Stomach (tissue), 9 donors: ENCODE data around the gene PRXL2A. TPM values are rescaled to one million over a fixed set of nuclear protein-coding genes. Genes with fewer than 3 reads are reported as not detected.

Source experiments
- DNase-seq, 2 donors: peaks; one replicate each; pipeline versions ENCODE4 v3.0.0 to v3.0.0-alpha.2; 2013 to 2019
- H3K27ac ChIP-seq, 5 donors: fragments of 200-600 bp in 4 of 5; sonication (generic) in 4 of 5; one replicate each; pipeline ENCODE4 v1.5.1; 2013 to 2019; ENCODE audit warnings: mild to moderate bottlenecking in 1 of 5, moderate library complexity in 1 of 5
- H3K27me3 ChIP-seq, 3 donors: fragments of 200-600 bp; sonication (generic); one replicate each; pipeline ENCODE4 v1.5.1; 2017 to 2019; ENCODE audit warnings: mixed run types in 1 of 3
- H3K36me3 ChIP-seq, 4 donors: fragments of 200-600 bp; sonication (generic); 1 replicate in 3 of 4; 2 replicates in 1 of 4; pipeline ENCODE4 v1.5.1; 2016 to 2019
- H3K4me1 ChIP-seq, 4 donors: fragments of 200-600 bp; sonication (generic); one replicate each; pipeline ENCODE4 v1.5.1; 2016 to 2019
- H3K4me3 ChIP-seq, 4 donors: fragments of 200-600 bp; sonication (generic) in 3 of 4; one replicate each; pipeline ENCODE4 v1.5.1; 2016 to 2019; ENCODE audit warnings: mild to moderate bottlenecking in 1 of 4
- H3K9me3 ChIP-seq, 4 donors: fragments of 200-600 bp; sonication (generic); one replicate each; pipeline ENCODE4 v1.5.1; 2016 to 2019
- EP300 ChIP-seq: sonication (generic); formaldehyde crosslinking; IDR thresholded peaks from one replicate; pipeline ENCODE4 v1.6.1; 2017; ENCODE audit warnings: antibody characterized with exemption
- POLR2A ChIP-seq, 4 donors: fragments of 450-650 bp; IDR thresholded peaks; one replicate each; pipeline ENCODE4 v1.6.1; 2016; ENCODE audit warnings: antibody characterized with exemption in 4 of 4, control low read depth in 2 of 4, mild to moderate bottlenecking in 1 of 4, moderate library complexity in 1 of 4
- POLR2AphosphoS5 ChIP-seq, 3 donors: sonication (generic); formaldehyde crosslinking; IDR thresholded peaks; one replicate each; pipeline ENCODE4 v1.6.1; 2016; ENCODE audit warnings: antibody characterized with exemption in 3 of 3
- WGBS, 5 donors: extraction: QIAGEN DNeasy Blood & Tissue Kit in 3 of 5; methylation state at CpG; one replicate each; pipeline versions ENCODE4 v1.1.5 to v1.1.7; 2013 to 2018; 5-methylcytosine and 5-hydroxymethylcytosine counted together
- intact Hi-C: fragments of 100-400 bp; cut with DNase I; formaldehyde crosslinking; loops from one replicate; pipeline ENCODE4 v1.15.1; 2023; ENCODE audit warnings: low total_unique reads
- polyA plus RNA-seq, 3 donors: library from polyadenylated mRNA; stranded (reverse); fragments of 200-250 nt; gene quantifications; one replicate each; pipeline ENCODE4 v1.2.3, GENCODE V29; 2013
- total RNA-seq, 5 donors: library from RNA; depleted of rRNA; stranded (reverse); fragments of >200 nt; gene quantifications; one replicate each; pipeline versions ENCODE4 v1.1.0 to v1.2.3, GENCODE V29; 2014 to 2016
- TF ChIP-seq, protein P1 (sequence below), 7 experiments: fragments of 450-650 bp in 4 of 7; fragments of 200-600 bp in 3 of 7; sonication (generic) in 3 of 7; IDR thresholded peaks; one replicate each; pipeline ENCODE4 v1.5.1; 2016 to 2019; ENCODE audit warnings: antibody characterized with exemption in 7 of 7, control low read depth in 2 of 7, mild to moderate bottlenecking in 1 of 7
- donor health status: healthy with polysubstance abuse.
- donor health status: Bipolar disorder and iron deficiency.
- donor health status: healthy.

Gene PRXL2A
- total and polyA plus RNA-seq, 8 donors: 6.7 to 56.8 (median 17.8) TPM

DNA sequence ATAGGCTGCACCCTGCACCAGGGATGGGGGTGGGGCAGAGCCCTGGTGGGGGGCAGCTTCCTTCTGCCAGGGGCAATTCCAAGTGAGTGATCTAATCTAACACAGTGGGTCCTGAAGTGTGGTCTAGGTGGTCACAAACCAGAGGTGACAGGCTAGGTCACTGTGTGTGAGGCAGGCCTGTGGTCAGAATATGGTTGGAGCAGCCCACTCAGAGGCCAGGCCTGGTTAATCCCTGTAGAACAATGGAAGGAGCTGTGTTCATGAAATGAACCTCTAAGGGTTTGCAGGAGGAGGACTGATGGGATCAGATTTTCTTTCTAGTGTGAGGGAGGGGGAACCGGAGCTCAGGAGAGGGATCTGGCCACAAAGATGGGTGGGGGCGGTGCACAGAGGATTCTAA is 35.8 kb downstream of the PRXL2A start:
- no peaks in the 10 kb centered on the region for H3K36me3 ChIP-seq
- no peak for DNase-seq
- no peaks in the 10 kb centered on the region for H3K27me3 ChIP-seq
- TF ChIP-seq, protein P1, sequence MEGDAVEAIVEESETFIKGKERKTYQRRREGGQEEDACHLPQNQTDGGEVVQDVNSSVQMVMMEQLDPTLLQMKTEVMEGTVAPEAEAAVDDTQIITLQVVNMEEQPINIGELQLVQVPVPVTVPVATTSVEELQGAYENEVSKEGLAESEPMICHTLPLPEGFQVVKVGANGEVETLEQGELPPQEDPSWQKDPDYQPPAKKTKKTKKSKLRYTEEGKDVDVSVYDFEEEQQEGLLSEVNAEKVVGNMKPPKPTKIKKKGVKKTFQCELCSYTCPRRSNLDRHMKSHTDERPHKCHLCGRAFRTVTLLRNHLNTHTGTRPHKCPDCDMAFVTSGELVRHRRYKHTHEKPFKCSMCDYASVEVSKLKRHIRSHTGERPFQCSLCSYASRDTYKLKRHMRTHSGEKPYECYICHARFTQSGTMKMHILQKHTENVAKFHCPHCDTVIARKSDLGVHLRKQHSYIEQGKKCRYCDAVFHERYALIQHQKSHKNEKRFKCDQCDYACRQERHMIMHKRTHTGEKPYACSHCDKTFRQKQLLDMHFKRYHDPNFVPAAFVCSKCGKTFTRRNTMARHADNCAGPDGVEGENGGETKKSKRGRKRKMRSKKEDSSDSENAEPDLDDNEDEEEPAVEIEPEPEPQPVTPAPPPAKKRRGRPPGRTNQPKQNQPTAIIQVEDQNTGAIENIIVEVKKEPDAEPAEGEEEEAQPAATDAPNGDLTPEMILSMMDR (IDR thresholded peaks at IDR 0.05): no peak
- TF ChIP-seq EP300 (no peak), POLR2AphosphoS5 (IDR thresholded peaks at IDR 0.05) (no peak), POLR2A (IDR thresholded peaks at IDR 0.05) (no peak)
- no peak overlapping the region for H3K27ac ChIP-seq
- no peaks in the 10 kb centered on the region for H3K9me3 ChIP-seq
- no peak overlapping the region for H3K4me3 ChIP-seq
- WGBS, 5 donors: 44 to 68% (median 55%) methylated on average over 2 of the region's 2 CpGs
- intact Hi-C loops: no loop called here
- peaks cover 0 to 18% (median 2%) of the 10 kb centered on the region in 4 donors for H3K4me1 ChIP-seq

DNA sequence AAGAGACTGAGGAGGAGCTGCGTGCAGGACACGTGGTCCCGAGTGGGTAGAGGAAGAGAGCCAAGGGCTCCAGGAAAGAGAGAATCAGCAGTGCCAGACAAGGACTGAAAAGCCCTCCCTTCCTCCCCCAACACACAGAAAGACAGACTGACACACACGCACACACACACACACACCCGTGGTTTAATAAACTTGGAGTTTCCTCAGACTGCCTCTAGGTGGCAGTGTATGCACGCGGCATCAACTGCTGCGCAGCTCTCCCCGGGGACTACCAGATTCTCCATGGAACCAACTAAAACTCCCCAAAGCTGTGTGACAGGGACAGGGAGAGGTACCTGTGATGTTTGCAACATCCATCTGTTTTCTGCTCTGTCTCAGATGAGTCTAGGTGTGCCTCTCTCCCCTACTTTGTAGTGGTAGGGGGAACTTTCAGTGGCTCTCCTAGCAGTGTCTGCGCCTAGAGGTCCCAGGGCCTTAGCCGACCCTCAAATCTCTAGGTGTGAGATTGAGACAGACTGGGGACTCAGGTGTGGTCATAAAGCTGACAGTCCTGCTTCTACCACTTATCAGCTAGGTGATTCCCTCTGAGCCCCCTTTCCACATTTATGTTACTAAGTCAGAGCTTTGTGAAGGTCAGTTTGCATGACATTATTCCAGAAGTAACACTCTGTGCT is 36.4 kb downstream of the PRXL2A start:
- Histone ChIP-seq H3K27me3 (no peaks in the 10 kb centered on the region), H3K27ac (no peak overlapping the region), H3K9me3 (no peaks in the 10 kb centered on the region), H3K36me3 (no peaks in the 10 kb centered on the region), H3K4me3 (no peak overlapping the region), H3K4me1 (peaks cover 0 to 18% (median 2%) of the 10 kb centered on the region in 4 donors)
- peak; percentile 63 to 89 for DNase-seq
- intact Hi-C loops: loop anchor here (5.0 kb wide), 1 partner anchor 63 kb away; no protein-coding TSS in a partner anchor
- TF ChIP-seq POLR2AphosphoS5 (IDR thresholded peaks at IDR 0.05): no peak
- TF ChIP-seq, protein P1 (IDR thresholded peaks at IDR 0.05): peak in 5 of 7 experiments; percentile 31 to 82 (median 60)
- 16 to 23% (median 20%) methylated on average over 11 of the region's 11 CpGs for WGBS, 5 donors

DNA sequence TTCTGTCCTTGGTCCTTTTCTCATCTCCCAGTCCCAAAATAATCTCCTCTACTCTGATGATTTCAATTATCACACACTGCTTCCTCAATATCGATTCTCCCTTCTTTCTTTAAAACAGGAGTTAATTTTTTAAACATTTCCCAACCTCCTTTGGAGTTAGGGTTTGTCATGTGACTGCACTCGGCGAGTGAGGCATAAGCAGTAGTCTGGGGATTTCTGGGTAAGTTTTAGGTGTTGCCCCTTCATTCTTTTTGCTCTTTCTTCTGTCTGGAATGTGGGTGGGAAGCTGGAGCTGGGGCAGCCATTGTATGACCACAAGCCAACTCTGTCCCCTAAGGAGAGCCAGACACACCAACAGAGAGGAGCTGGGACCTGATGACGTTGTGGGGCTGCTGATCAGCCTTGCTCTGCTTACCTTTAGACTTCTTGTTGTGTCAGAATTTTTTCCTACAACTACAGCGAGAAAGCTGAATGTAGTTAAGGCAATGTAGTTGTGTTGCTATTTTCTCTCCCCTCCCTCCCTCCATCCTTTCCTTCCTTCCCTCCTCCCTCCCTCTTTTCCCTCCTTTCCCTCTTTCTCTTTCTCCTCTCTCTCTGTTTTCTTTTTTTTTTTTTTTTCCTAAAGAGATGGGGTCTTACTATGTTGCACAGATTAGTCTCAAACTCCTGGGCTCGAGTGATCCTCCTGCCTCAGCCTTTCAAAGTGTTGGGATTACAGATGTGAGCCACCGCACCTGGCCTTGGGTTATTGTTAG is 39.3 kb downstream of the PRXL2A start:
- 66 to 75% (median 73%) methylated on average over 7 of the region's 7 CpGs for WGBS, 5 donors
- H3K9me3 ChIP-seq: no peaks in the 10 kb centered on the region
- no peak overlapping the region for H3K27ac ChIP-seq
- DNase-seq: no peak
- intact Hi-C loops: loop anchor here (5.0 kb wide), 1 partner anchor 60 kb away; no protein-coding TSS in a partner anchor
- H3K4me1 ChIP-seq: peaks cover 0 to 19% (median 3%) of the 10 kb centered on the region in 4 donors
- no peaks in the 10 kb centered on the region for H3K36me3 ChIP-seq
- TF ChIP-seq, protein P1 (IDR thresholded peaks at IDR 0.05): no peak
- TF ChIP-seq POLR2A (IDR thresholded peaks at IDR 0.05): no peak
- no peak for TF ChIP-seq EP300
- TF ChIP-seq POLR2AphosphoS5 (IDR thresholded peaks at IDR 0.05): no peak
- no peaks in the 10 kb centered on the region for H3K27me3 ChIP-seq
- no peak overlapping the region for H3K4me3 ChIP-seq

DNA sequence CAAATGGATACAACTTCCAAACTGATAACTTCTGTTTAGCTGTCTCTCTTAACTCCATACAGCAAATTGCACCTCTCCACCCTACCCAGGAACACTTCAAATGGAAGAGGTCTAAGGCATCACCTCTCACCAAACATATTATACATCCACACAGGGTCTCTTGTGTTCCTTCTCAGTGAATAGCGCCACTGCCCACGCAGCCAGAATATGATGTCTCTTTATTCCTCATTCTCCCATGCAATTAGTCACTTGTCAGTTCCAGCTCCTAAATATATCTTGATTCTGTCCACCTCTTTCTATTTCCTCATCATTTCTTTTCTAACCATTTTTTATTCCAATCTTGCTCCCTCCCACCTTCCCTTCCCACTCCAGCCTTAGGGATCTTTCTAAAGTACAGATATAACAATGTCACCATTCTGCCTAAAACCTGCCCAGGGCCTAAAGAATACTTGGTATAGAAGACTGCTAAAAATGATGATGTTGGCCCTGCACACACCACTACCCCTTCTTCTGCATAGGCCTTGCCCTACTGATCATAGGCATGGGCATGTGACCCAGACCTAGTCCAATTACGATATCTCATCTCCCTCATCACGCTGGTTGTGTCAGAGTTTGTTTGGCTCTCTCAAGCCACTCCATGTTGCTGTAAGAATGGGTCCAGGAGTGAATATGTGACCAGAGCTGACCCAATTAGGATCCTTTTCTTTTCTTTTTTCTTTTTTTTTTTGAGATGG is 40.0 kb downstream of the PRXL2A start:
- H3K36me3 ChIP-seq: no peaks in the 10 kb centered on the region
- no peak overlapping the region for H3K4me3 ChIP-seq
- WGBS, 5 donors: 92 to 96% (median 93%) methylated on average over 4 of the region's 4 CpGs
- H3K27me3 ChIP-seq: no peaks in the 10 kb centered on the region
- intact Hi-C loops: loop anchor here (5.0 kb wide), 1 partner anchor 59 kb away; no protein-coding TSS in a partner anchor
- DNase-seq: no peak
- peaks cover 3 to 25% (median 9%) of the 10 kb centered on the region in 4 donors for H3K4me1 ChIP-seq
- TF ChIP-seq POLR2AphosphoS5 (IDR thresholded peaks at IDR 0.05): no peak
- TF ChIP-seq EP300: no peak
- TF ChIP-seq, protein P1 (IDR thresholded peaks at IDR 0.05): no peak
- TF ChIP-seq POLR2A (IDR thresholded peaks at IDR 0.05): no peak
- no peaks in the 10 kb centered on the region for H3K9me3 ChIP-seq
- H3K27ac ChIP-seq: no peak overlapping the region
